Gastroesophageal sphincter (tissue), 3 donors: ENCODE results near the gene CHCHD5.

ENCODE experiments used
- EP300 ChIP-seq: sonication (generic); formaldehyde crosslinking; IDR thresholded peaks from one replicate; pipeline ENCODE4 v1.6.1; 2017; ENCODE audit warnings: antibody characterized with exemption, mild to moderate bottlenecking
- POLR2A ChIP-seq, 2 donors: fragments of 450-650 bp; IDR thresholded peaks; one replicate each; pipeline ENCODE4 v1.6.1; 2017; ENCODE audit warnings: antibody characterized with exemption in 2 of 2, mild to moderate bottlenecking in 2 of 2, moderate library complexity in 1 of 2
- POLR2AphosphoS5 ChIP-seq: sonication (generic); formaldehyde crosslinking; IDR thresholded peaks from one replicate; pipeline ENCODE4 v1.6.1; 2017; ENCODE audit warnings: antibody characterized with exemption
- TF ChIP-seq, protein P1 (sequence below), 4 experiments: fragments of 200-600 bp in 2 of 4; fragments of 450-650 bp in 2 of 4; sonication (generic) in 1 of 4; IDR thresholded peaks; one replicate each; pipeline ENCODE4 v1.5.1; 2017 to 2019; ENCODE audit warnings: antibody characterized with exemption in 4 of 4, mild to moderate bottlenecking in 2 of 4, moderate library complexity in 2 of 4

DNA sequence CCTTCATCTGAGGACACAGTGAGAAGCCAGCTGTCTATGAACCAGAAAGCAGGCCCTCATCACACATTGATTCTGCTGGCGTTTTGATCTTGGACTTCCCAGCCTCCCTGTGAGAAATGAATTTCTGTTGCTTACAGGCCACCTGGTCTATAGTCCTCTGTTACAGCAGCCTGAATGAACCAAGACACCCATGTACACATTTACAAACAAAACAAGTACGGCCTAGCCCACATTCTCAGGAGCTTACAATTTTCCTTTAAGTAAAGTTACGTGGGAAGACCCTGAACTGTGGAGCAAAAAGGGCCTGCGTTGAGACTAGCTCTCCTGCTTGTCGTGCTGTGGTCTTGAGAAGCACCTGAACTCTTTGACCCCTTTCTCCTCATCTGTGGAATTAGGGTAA lies 49.3 kb downstream of the CHCHD5 start:
- no peak for TF ChIP-seq POLR2A (IDR thresholded peaks at IDR 0.05)
- TF ChIP-seq EP300: no peak
- TF ChIP-seq, protein P1, sequence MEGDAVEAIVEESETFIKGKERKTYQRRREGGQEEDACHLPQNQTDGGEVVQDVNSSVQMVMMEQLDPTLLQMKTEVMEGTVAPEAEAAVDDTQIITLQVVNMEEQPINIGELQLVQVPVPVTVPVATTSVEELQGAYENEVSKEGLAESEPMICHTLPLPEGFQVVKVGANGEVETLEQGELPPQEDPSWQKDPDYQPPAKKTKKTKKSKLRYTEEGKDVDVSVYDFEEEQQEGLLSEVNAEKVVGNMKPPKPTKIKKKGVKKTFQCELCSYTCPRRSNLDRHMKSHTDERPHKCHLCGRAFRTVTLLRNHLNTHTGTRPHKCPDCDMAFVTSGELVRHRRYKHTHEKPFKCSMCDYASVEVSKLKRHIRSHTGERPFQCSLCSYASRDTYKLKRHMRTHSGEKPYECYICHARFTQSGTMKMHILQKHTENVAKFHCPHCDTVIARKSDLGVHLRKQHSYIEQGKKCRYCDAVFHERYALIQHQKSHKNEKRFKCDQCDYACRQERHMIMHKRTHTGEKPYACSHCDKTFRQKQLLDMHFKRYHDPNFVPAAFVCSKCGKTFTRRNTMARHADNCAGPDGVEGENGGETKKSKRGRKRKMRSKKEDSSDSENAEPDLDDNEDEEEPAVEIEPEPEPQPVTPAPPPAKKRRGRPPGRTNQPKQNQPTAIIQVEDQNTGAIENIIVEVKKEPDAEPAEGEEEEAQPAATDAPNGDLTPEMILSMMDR (IDR thresholded peaks at IDR 0.05): no peak
- TF ChIP-seq POLR2AphosphoS5: no peak
